HG02938 (cell line): Measurements from ENCODE around the gene POLR3C.
"Not testable (repeated sequence)": the region's sequence is repeated elsewhere in the genome, so short reads cannot be mapped to it uniquely, and the experiment has no call there.

ENCODE experiments used
- ATAC-seq: cut with Tn5 transposase; IDR thresholded peaks from one replicate; pipeline ENCODE4 v1.9.1; 2021; ENCODE audit warnings: mild to moderate bottlenecking, moderate library complexity; ENCODE audit not compliant: unreplicated experiment

Gene POLR3C

DNA sequence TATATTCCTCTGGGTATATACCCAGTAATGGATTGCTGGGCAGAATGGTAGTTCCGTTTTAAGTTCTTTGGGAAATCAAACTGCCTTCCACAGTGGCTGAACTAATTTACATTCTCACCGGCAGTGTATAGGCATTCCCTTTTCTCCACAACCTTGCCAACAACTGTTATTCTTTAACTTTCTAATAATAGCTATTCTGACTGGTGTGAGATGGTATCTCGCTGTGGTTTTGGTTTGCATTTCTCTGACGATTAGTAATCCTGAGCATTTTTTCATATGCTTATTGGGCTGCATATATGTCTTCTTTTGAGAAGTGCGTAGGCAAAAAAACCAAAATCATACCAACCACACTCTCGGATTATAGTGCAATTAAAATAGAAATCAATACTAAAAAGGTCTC, 5.9 kb upstream of the POLR3C start:
- ATAC-seq = not testable (repeated sequence)

DNA sequence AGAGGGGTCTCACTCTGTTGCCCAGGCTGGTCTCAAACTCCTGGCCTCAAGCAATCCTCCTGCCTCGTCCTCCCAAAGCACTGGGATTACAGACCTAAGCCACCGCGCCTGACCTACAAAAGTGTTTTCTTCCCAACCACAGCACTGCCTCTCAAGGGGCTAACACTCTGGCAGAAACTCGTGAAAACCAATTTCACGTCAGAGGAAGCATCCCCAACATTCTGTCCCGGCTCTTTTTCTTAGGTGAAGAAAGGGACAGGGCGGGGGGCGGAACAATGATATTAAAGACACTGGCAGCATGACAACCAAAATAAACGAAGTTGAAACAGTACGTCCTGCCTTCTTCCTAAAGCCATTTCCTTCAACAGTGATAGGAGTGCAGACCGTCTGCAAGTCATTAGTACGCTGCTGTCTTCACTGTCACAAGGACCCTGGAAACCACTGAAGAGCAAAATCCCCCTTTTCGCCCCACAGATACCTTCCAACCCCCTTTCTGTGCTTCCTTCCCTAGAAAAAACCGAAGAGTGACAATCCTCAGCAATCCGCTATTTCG, 1.1 kb upstream of the POLR3C start:
- ATAC-seq = not testable (repeated sequence)

DNA sequence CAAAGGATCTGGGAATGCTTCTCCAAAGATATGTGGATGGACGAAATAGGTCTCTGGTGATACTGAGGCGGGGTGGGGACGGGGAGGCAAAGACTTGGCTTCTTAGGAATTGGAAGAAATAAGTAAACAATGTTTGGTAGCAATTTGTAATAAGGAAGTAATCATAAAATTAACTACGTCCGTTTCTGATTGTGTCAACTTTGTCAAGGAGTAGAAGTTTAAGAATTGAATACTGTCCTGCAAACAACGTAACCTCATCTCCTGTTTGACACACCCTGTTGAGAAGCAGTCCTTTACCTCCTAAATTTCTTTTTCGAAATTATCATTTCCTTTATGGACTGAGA, 471 bp downstream of the POLR3C start:
- no peak for ATAC-seq

DNA sequence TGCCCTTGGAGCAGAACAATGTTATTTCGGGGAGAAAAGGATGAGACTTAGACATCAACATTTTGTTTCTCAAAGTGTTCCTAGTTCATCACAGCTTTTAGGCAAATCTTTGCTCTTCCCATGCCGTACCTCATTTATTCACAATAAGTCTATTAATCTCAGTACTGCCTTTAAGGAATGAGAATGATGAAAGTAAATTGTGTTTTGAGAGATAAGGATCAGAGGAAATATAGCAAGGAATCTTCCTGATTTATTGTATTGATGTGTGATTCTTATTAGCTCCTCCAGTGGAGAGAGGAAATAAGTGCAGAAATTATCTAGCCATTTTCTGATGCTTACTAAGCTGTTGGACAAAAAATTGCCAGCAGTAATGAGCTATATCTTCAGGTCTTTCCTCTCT, 2.0 kb downstream of the POLR3C start:
- ATAC-seq = no peak

DNA sequence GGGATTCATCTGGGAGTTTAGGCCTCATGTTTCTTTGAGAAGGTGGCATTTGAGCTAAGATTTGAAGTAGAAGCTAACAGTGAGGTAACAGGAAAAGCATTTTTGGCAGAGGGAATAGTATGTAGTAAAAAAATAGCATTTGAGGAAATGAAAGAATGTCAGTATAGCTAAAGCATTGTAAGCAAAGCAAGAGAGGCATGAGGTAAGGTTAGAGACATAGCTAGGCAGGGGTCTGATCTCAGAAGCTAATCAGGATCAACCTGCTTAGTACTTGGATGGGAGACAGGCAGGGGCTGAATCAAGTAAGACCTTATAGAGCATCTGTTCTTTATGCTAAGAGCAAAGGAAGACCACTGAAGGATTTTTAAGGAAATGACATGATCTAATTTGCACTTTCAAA, 4.0 kb downstream of the POLR3C start:
- ATAC-seq = no peak

GRCh38 chr1:145828367-145829026, 4.5 kb downstream of the POLR3C start:
- ATAC-seq = no peak

DNA sequence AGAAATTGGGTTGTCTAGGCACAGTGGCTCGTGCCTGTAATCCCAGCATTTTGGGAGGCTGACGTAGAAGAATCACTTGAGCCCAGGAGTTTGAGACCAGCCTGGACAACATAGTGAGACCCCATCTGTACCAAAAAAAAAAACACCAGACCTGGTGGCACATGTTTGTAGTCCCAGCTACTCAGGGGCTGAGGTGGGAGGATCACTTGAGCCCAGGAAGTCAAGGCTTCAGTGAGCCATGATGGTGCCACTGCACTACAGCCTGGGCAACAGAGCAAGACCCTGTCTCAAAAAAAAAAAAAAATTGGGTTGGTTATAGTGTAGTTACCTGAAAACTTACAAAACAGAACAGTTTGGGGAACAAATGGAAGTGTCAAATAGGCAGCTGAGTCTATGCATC, 6.8 kb downstream of the POLR3C start:
- not testable (repeated sequence) for ATAC-seq

GRCh38 chr1:145837656-145838055, 13.7 kb downstream of the POLR3C start:
- ATAC-seq = no peak

DNA sequence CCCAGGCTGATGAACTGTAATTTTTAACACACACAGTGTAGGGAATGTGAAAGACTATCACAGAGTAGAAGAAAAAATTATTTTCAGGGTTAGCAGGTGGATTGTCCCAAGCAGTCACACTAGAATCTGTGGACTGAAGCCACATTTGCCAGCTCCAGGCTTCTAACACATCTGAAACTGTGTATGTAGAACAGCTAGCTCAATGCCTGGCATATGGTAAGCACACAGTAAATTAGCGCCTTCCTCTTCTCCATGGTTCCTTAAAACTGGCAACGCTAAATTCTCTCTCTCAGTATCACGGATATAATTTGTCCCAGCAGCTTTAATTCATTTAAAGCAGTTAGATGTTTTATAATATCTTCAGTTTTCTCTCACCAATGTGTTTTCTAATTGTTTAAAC, 19.0 kb downstream of the POLR3C start:
- ATAC-seq = no peak

DNA sequence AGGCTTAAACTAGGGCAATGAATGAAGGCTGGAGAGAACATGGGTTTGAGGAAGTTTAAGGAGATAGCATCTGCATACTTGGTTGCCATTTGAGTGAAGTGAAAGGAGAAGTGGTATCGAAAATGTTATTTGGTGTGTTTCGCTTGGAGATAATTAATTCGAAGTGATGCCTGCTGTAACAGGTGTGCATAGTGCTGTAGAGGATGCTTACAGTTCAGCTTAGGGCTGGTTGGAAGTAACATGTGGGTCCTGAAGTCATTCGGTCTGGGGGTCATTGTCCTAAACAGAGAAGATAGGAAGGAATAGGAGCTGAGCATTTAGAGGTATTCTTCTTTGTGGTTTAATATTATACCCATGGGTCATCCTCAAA, 21.1 kb downstream of the POLR3C start:
- peak; percentile 75 for ATAC-seq

DNA sequence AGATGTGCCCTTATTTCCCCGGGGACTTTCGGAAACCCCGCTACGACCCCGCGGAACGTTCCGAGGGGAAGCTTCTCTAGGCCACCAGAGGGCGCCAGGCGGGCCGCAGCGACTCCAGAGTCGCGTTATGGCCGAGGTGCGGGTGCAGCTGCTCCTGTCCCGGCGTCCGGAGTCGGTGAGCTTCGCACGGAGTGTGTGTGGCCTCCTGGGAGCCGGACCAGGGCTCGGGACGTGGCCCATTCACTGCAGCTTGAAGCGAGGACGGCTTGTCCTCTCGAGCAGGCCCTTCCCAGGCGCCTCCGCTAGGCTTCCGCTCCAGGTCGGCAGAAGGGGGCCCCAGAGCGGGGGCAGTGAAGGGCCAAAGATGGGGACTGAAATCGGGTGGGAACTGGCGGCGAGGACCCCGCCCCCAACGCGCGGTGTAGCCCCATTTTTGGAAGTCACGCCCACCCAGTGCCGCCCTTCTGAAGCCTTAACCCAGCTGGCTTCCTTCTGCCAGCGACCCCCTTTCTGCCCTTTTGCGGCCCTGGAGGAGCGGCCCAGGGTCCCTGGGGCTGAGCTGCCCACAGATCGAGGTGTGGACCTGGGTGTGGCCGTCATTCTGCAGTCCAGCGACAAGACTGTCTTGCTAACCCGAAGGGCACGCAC, 21.6 kb downstream of the POLR3C start, which contains the start of gene NUDT17:
NUDT17 (plus strand) TSS at position 117 of the 648 bp plus-strand sequence; CDS start at position 128, 11 bp downstream.
- peak; percentile 38 for ATAC-seq

- ATAC-seq = no peak
Measured at GRCh38 chr1:145846201-145846612, 22.2 kb downstream of the POLR3C start.

DNA sequence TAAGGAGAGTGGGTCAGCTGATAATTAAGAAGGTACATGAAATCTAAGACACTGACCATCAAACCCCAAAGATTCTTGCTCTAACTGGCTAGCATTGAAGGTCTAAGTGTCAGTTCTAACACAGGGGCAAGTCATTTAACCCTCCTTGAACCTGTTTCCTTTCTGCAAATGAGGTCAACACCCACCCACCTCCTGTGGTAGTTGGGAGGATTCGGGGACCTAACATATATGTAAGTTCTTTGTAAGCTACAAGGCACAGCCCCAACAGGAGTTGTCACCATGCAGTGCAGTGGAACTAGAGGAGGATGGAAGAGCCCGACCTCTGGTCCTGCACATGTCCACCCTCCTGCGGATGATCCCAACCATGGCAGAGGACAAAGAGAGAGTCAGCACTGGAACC, 23.8 kb downstream of the POLR3C start:
- ATAC-seq = no peak

GRCh38 chr1:145849356-145850160, 25.6 kb downstream of the POLR3C start:
- ATAC-seq = no peak

GRCh38 chr1:145855426-145855948, 31.5 kb downstream of the POLR3C start:
- no peak for ATAC-seq

DNA sequence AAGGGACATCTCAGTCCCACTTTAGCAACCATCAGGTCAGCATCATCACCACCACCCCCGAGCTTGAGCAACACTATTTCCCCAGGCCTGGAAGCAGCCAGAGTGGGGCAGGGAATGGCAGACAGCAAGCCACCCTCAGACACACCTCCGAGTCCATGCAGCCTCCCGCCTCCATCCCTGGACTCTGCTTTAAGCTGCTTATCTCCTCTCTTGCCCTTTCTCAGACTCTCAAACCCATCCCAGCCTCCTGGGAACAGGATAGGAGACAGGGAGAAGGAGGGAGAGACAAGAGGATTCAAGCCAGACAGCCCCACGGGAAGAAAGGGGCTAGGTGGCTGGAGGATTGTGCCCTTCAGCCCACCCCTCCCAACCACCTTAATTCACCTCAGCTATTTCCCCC, 33.2 kb downstream of the POLR3C start:
- ATAC-seq = no peak

DNA sequence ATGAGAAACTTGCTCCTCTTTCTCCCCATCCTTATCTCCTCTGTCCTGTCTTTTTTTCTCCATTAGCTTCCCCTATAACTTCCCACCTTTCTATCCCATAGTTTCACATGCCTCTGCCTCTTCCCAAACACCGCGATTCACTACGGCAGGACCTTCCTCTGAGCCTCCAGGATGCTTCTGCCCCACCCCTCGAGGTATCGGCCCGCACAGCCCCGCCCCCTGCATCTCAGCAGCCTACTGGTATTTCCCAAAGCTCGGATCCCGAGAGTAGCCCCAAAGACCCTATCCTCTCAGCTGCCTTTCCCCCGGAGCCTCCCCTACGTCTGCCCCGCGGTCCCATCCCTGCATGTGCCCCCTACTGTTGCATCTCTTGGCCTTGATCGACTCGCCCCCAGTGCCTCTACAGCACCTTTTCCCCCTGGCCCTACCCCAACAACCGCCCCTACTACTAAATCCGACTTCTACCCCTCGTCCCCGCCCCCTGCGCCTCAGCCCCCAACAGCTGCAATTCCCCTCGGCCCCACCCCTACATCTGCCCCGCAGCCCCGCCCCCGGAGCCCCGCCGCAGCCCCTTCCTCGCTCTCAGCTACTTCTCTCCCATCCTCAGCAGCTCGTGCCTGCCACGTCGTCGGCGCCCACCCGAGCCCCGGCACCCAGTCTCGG, 34.4 kb downstream of the POLR3C start:
- ATAC-seq = peak; percentile 3

GRCh38 chr1:145858901-145859490, 35.0 kb downstream of the POLR3C start, which contains the start of gene PIAS3:
TSS of gene PIAS3 (minus strand) at chr1:145859081. CDS start at chr1:145858990, 91 bp downstream.
- peak; percentile 82 for ATAC-seq

DNA sequence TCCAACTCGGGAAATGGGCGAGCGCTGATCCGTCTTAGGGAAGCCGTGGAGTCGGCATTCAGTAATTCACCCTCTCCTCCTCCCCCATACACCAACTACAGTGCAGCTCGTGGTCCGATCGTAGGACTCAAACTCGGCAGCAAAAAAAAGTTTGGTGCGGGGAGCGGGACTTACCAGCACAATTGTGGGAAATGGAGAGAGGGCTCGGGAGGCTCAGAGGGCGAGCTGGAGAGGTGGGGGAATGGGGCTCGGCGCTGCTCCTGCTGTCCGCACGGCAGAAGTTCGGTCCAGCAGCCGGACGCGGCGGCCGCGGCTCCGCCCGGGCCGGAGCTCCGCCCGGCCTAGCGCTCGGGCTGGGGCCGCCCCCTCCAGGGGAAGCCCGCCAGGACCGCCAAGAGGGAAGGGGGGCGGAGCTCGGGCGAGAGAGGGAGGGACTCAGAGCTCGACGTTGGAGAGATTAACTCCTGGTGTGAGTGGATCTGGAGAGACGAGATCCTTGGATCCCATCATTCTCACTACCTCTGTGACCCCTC, 35.6 kb downstream of the POLR3C start:
- peak; percentile 54 for ATAC-seq
